ENCODE results near the gene ISX. TPM values are rescaled to one million over a fixed set of nuclear protein-coding genes. Genes with fewer than 3 reads are reported as not detected.

ISX gene
- total RNA-seq, 1 donor from 2014 or later, result not detected

- DNase-seq, result no peak
These were observed 12.7 kb upstream of the ISX start for GRCh38 chr22:35053060-35053835.

GRCh38 chr22:35054064-35054463 lies 11.9 kb upstream of the ISX start:
- DNase-seq, result no peak

GRCh38 chr22:35056486-35056885 lies 9.5 kb upstream of the ISX start:
- DNase-seq, result no peak

- no peak for DNase-seq
These were observed 8.8 kb upstream of the ISX start for GRCh38 chr22:35057155-35057554.

- no peak for DNase-seq
These were observed 6.3 kb upstream of the ISX start for GRCh38 chr22:35059632-35060031.

- DNase-seq, result no peak
These were observed 1.3 kb upstream of the ISX start for GRCh38 chr22:35064664-35065063.

GRCh38 chr22:35065183-35065582 lies 775 bp upstream of the ISX start:
- no peak for DNase-seq

- DNase-seq, result no peak
These were observed 810 bp downstream of the ISX start for GRCh38 chr22:35066768-35067167.

GRCh38 chr22:35069541-35069940 lies 3.6 kb downstream of the ISX start:
- DNase-seq, result no peak

- DNase-seq, result no peak
These were observed 4.6 kb downstream of the ISX start for GRCh38 chr22:35070451-35071093.

- DNase-seq, result no peak
These were observed 5.8 kb downstream of the ISX start for GRCh38 chr22:35071784-35072183.

GRCh38 chr22:35072925-35073324 lies 7.0 kb downstream of the ISX start:
- no peak for DNase-seq

- DNase-seq, result no peak
These were observed 8.6 kb downstream of the ISX start for GRCh38 chr22:35074583-35074982.

- no peak for DNase-seq
These were observed 10.7 kb downstream of the ISX start for GRCh38 chr22:35076630-35077029.

- no peak for DNase-seq
These were observed 19.7 kb downstream of the ISX start for GRCh38 chr22:35085621-35086020.

GRCh38 chr22:35089139-35089538 lies 23.2 kb downstream of the ISX start:
- DNase-seq, result no peak

- no peak for DNase-seq
These were observed 26.4 kb downstream of the ISX start for GRCh38 chr22:35092406-35092805.

GRCh38 chr22:35098921-35099320 lies 33.0 kb downstream of the ISX start:
- DNase-seq, result no peak

- DNase-seq, result no peak
These were observed 33.9 kb downstream of the ISX start for GRCh38 chr22:35099883-35100282.

GRCh38 chr22:35102663-35103062 lies 36.7 kb downstream of the ISX start:
- no peak for DNase-seq

GRCh38 chr22:35103761-35104160 lies 37.8 kb downstream of the ISX start:
- DNase-seq, result no peak

GRCh38 chr22:35104491-35104890 lies 38.5 kb downstream of the ISX start:
- no peak for DNase-seq

GRCh38 chr22:35109616-35110015 lies 43.7 kb downstream of the ISX start:
- no peak for DNase-seq

GRCh38 chr22:35111244-35111643 lies 45.3 kb downstream of the ISX start:
- no peak for DNase-seq
